CMK (cell line): Measurements from ENCODE around the gene ZCCHC10.
"Not testable (repeated sequence)": the region's sequence is repeated elsewhere in the genome, so short reads cannot be mapped to it uniquely, and the experiment has no call there.

Experiments
- DNase-seq: peaks from one replicate; pipeline ENCODE4 v3.0.0-alpha.2; 2010; ENCODE audit warnings: low read depth

ZCCHC10 gene

GRCh38 chr5:133025804-133026663 is at the start of gene ZCCHC10:
Gene ZCCHC10 (minus strand): TSS chr5:133026549. CDS start chr5:133026537, 12 bp downstream.
- DNase-seq, result peak; percentile 71

- DNase-seq, result no peak
These were observed 49.5 kb upstream of the ZCCHC10 start for GRCh38 chr5:133075572-133076536.

GRCh38 chr5:133072021-133072420 is 45.7 kb upstream of the ZCCHC10 start:
- no peak for DNase-seq

- DNase-seq, result no peak
These were observed 39.7 kb upstream of the ZCCHC10 start for GRCh38 chr5:133066045-133066444.

GRCh38 chr5:133065471-133065870 is 39.1 kb upstream of the ZCCHC10 start:
- no peak for DNase-seq

GRCh38 chr5:133063965-133064364 is 37.6 kb upstream of the ZCCHC10 start:
- no peak for DNase-seq

- DNase-seq, result no peak
These were observed 35.9 kb upstream of the ZCCHC10 start for GRCh38 chr5:133062276-133062675.

- no peak for DNase-seq
These were observed 33.3 kb upstream of the ZCCHC10 start for GRCh38 chr5:133059621-133060020.

- DNase-seq, result no peak
These were observed 30.5 kb upstream of the ZCCHC10 start for GRCh38 chr5:133056891-133057290.

- no peak for DNase-seq
These were observed 28.5 kb upstream of the ZCCHC10 start for GRCh38 chr5:133054697-133055471.

GRCh38 chr5:133053448-133053847 is 27.1 kb upstream of the ZCCHC10 start:
- no peak for DNase-seq

- DNase-seq, result peak; percentile 54
These were observed 26.2 kb upstream of the ZCCHC10 start for GRCh38 chr5:133052317-133053175.

GRCh38 chr5:133051542-133052316 is 25.4 kb upstream of the ZCCHC10 start, which contains the start of gene HSPA4:
Gene HSPA4 (plus strand): TSS chr5:133052013. CDS start chr5:133052251, 238 bp downstream.
- DNase-seq, result peak; percentile 96

- DNase-seq, result peak; percentile 8
These were observed 24.8 kb upstream of the ZCCHC10 start for GRCh38 chr5:133051061-133051541.

- DNase-seq, result no peak
These were observed 24.2 kb upstream of the ZCCHC10 start for GRCh38 chr5:133050521-133050920.

GRCh38 chr5:133049726-133050048 is 23.3 kb upstream of the ZCCHC10 start:
- no peak for DNase-seq

GRCh38 chr5:133048993-133049725 is 22.8 kb upstream of the ZCCHC10 start:
- DNase-seq, result no peak

GRCh38 chr5:133047404-133047803 is 21.1 kb upstream of the ZCCHC10 start:
- no peak for DNase-seq

- not testable (repeated sequence) for DNase-seq
These were observed 20.2 kb upstream of the ZCCHC10 start for GRCh38 chr5:133046560-133046959.
